Uterus (tissue), 2 donors: ENCODE measurements around the gene LEUTX.

Experiments used
- CTCF ChIP-seq, 4 experiments: fragments of 200-600 bp in 2 of 4; fragments of 450-650 bp in 2 of 4; sonication (generic) in 2 of 4; IDR thresholded peaks; one replicate each; pipeline ENCODE4 v1.5.1; 2016 to 2019; ENCODE audit warnings: antibody characterized with exemption in 4 of 4, mild to moderate bottlenecking in 2 of 4, moderate library complexity in 1 of 4
- POLR2A ChIP-seq, 2 donors: fragments of 450-650 bp; IDR thresholded peaks; one replicate each; pipeline ENCODE4 v1.6.1; 2016; ENCODE audit warnings: antibody characterized with exemption in 2 of 2, mild to moderate bottlenecking in 1 of 2, moderate library complexity in 1 of 2

DNA sequence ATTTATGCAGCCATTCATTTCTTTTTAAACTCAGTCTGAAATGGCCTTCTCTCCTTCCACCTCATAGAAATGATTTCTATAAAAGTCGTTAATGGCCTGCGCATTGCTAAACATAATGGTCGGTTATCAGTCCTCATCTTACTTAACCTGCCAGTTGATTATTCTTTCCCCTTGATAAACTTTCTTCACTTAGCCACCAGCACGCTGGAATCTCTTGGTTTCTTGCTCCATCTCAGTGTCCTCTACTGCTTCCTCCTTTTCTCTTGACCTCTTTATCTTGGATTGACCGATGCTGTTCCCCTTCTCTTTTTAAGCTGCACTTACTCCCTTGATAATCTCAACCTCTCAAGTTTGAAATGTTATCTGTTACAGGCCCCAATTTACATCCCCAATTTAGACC lies 28.7 kb upstream of the LEUTX start:
- no peak for TF ChIP-seq POLR2A (IDR thresholded peaks at IDR 0.05)
- TF ChIP-seq CTCF (IDR thresholded peaks at IDR 0.05): no peak
